GM13977 (cell line): ENCODE results near the gene ASB9.
A peak's percentile ranks its signal among the peaks of the same experiment; 100 is the strongest.

ENCODE experiments used
- DNase-seq: peaks from one replicate; pipeline ENCODE4 v3.0.0; 2012; ENCODE audit warnings: low spot score
- in situ Hi-C: fragments of 300-500 bp; cut with MboI; formaldehyde crosslinking; loops from one replicate; pipeline ENCODE4 v1.12.0; 2022; ENCODE audit warnings: low sequenced_read_pairs, low pct_unique_long_range_greater_than_20kb, mixed read lengths, inconsistent platforms; ENCODE audit not compliant: unreplicated experiment
- TF ChIP-seq, protein P1 (sequence below): IDR thresholded peaks from 2 replicates; pipeline ENCODE4 v1.5.1; 2012; ENCODE audit warnings: mild to moderate bottlenecking, control low read depth; ENCODE audit not compliant: insufficient read depth; ENCODE audit errors: extremely low read depth, missing control alignments

Gene ASB9

GRCh38 chrX:15244421-15244820 is 25.5 kb downstream of the ASB9 start:
- TF ChIP-seq, protein P1, sequence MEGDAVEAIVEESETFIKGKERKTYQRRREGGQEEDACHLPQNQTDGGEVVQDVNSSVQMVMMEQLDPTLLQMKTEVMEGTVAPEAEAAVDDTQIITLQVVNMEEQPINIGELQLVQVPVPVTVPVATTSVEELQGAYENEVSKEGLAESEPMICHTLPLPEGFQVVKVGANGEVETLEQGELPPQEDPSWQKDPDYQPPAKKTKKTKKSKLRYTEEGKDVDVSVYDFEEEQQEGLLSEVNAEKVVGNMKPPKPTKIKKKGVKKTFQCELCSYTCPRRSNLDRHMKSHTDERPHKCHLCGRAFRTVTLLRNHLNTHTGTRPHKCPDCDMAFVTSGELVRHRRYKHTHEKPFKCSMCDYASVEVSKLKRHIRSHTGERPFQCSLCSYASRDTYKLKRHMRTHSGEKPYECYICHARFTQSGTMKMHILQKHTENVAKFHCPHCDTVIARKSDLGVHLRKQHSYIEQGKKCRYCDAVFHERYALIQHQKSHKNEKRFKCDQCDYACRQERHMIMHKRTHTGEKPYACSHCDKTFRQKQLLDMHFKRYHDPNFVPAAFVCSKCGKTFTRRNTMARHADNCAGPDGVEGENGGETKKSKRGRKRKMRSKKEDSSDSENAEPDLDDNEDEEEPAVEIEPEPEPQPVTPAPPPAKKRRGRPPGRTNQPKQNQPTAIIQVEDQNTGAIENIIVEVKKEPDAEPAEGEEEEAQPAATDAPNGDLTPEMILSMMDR = no peak
- no peak for DNase-seq
- in situ Hi-C loops = no loop called here

DNA sequence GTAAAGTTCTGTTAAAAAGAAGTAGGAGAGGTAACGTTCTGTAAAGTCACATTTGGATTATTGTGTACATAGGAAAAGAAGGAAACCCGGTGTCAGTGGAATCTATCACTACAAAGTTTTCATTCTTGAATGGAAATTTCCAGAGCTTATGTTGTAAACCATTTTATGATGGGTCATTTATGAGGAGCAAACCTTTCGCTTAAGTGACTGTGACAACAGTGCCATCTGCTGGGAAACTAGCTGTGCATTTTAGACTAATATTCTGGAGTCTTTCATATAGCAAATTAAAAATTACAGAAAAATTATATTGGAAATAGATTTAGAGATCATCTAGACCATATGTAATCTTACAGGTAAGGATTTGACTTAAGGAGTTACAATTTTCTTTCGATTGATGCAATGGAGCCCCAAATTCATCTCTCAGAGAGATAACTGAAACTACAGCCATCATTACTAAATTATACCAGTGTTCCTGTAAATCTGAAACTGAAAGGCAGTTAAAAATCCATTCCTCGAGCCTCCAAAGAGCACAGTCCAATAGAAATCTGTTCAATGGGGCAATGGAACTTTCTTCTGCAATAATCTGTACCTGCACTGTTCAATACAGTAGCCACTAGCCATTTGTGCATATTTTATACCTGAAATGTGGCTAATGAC is 26.9 kb downstream of the ASB9 start:
- in situ Hi-C loops = no loop called here
- TF ChIP-seq, protein P1 = peak; percentile 59
- DNase-seq = peak; percentile 65

DNA sequence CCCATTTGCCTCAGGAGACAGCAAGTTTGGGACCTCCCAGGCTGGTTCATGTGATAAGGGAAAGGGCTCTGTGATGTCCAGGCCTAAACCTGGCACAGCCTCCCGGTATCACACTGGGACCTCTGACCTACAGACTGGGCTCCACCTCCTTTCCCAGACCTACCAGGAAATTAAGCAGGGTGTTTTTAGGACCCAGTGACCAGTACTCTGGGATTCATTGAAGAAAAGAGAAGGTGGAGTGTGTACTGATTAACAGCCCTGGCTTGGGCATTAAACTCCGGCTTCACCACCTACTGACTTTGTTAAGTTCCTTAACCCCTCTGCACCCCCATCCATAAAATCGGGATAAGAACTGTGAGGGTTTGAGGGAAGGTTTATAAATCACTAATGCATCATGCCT is 28.6 kb downstream of the ASB9 start:
- TF ChIP-seq, protein P1 = no peak
- in situ Hi-C loops = no loop called here

GRCh38 chrX:15240414-15240813 is 29.5 kb downstream of the ASB9 start:
- TF ChIP-seq, protein P1 = no peak
- no peak for DNase-seq
- in situ Hi-C loops = no loop called here

More for the DNA sequence above, 28.6 kb downstream of the ASB9 start:
- DNase-seq = no peak

GRCh38 chrX:15236146-15236545 is 33.7 kb downstream of the ASB9 start:
- DNase-seq = no peak
- in situ Hi-C loops = no loop called here
- TF ChIP-seq, protein P1 = no peak

- TF ChIP-seq, protein P1 = no peak
These were observed 34.9 kb downstream of the ASB9 start for GRCh38 chrX:15235001-15235400.

More at GRCh38 chrX:15235001-15235400, 34.9 kb downstream of the ASB9 start:
- no peak for DNase-seq
- in situ Hi-C loops = no loop called here
